GM08714 (cell line): ENCODE measurements around the gene C2orf76.

Source experiments
- H3K4me3 ChIP-seq: fragments of 200-500 bp; sonication (Bioruptor generic); 2 replicates; pipeline ENCODE4 v1.5.1; 2014; ENCODE audit warnings: mild to moderate bottlenecking, low read length, inconsistent platforms
- ZNF274 ChIP-seq: IDR thresholded peaks from 2 replicates; pipeline ENCODE4 v1.6.1; 2012; ENCODE audit warnings: mild to moderate bottlenecking, low read depth, low read length

The C2orf76 gene

DNA sequence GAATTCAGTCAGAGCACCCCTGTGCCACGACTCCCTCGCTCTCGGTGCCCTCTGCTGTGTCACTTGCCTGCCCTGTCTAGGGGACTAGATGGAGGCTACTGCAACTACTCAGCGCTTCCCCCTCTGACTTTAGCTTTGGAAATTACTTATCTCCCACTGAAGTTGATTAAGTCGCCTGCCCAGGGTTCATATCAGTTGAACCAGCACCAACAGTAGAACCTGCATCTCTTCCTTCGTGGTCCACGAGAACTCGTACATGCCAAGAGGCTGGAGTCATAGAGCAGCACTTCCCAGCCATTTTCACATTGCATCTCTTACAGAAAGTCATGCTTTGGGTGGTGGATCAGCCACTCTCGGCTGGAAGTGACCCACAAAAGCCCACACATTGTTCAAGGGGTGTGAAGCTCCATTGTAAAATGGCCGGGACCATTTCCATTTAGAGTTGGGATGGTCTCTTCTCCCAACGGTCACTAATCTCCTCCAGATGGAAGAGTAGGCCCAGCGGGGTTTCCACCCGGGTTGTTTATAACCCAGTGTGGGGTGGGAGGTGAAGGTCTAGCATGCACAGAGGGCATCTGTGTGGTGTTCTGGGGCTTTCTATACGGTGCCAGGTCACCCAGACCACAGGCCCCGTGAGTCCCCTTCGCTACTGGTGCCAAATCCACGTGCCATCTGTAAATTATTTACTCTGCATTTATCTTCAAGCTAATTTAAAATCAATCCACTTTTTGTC is 105.0 kb downstream of the C2orf76 start:
- TF ChIP-seq ZNF274 = no peak
- H3K4me3 ChIP-seq = no peak overlapping the region

DNA sequence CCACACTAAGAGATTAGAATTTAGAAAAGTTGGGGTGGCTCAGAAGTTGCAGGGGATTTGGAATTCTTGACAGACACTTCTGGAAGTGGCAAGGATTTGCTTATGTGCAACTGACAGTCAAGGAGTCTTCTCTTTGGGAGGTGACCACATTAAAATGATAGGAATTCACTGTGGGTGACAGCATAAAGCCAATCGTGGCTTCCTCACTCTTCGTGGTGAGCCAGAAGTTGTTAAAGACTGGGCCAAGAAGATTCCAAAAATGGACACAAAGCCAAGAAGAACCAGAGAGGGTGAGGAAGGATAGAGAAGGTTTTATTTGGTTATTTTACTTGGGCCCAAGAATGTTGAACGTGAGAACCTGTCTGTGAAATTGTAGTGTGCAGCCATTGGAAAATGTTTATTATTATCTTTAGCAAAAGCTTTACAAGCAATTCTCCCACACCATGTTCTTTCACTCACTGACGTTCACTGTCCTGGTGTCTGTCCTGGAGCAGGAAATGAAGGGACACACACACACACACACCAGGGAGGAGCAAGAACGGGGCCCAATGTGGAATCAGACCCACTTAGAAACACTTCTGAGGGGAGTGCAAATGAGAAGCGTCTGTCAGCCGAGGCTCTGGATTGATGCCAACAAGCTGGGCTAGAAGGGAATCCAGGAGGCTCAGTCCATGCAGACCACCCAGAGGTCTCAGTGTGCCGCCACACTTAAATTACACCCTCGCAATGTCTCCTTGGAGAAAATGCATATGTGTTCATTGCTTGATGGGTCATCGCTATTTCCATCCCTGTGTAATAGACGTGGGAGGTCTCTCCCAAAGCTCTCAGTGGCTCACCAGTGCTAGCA is 105.8 kb downstream of the C2orf76 start:
- no peak overlapping the region for H3K4me3 ChIP-seq
- no peak for TF ChIP-seq ZNF274

DNA sequence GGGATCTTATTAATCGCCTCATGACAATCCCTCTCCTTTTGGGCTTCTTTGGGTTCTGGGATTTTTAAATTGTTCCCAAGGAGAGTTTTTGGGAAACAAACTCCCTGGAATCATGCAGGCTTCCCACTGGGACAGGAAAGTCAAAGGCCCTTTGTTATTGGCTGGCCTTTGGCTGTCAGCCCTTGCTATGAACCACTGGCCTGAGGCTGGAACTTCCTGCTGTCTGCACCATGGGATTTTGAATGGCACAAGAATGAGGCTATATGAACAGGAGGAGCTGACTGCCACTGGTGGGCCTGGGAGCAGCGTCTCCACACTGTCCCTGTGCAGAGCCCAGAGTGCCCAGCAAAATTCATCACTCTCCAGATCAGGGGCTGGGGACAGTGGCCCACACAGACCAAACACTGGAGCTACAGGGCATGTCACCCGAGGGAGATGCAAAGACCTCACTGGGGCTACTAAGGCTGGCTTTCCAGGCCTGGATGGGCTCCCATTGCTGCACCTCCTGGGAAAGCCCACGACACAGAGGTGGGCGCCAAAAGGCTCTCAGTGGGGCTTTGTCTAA is 107.3 kb downstream of the C2orf76 start:
- no peak overlapping the region for H3K4me3 ChIP-seq
- TF ChIP-seq ZNF274 = no peak

DNA sequence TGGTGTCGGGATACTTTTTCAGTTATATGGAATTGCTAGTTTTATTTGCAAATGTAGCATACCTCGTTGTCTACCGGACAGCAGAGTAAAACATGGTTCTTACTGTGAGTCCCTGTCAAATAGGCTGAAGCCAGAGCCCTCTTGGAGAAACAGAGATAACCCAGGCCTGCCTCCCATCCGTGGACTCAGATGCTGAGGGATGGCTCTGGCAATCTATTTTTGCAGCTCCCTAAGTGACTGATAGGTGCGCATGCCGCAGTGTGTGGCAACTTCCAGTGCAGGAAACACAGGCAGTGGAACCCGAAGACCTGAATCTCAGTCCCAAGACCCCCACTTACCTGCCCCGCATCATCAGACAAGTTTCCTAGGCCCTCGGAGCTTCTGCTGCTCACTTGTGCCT is 109.4 kb downstream of the C2orf76 start:
- TF ChIP-seq ZNF274 = no peak

DNA sequence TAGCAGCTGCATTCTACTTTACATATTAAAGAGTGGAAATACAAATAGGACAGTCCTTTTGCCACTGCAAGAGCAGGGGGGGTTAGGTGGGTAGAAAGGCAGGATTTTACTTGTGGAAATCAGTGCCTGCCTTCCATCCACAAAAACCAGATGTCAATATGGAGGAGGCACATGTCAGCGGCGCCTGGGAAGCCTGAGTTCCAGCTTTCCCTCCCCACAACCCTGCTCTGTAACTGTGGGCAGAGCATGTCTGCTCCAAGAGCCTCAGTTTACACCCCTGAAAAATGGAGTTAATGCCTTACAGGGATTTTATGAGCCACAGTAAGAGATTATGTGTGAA is 110.1 kb downstream of the C2orf76 start:
- TF ChIP-seq ZNF274 = no peak
- no peak overlapping the region for H3K4me3 ChIP-seq

More for the DNA sequence above, 109.4 kb downstream of the C2orf76 start:
- H3K4me3 ChIP-seq = no peak overlapping the region

DNA sequence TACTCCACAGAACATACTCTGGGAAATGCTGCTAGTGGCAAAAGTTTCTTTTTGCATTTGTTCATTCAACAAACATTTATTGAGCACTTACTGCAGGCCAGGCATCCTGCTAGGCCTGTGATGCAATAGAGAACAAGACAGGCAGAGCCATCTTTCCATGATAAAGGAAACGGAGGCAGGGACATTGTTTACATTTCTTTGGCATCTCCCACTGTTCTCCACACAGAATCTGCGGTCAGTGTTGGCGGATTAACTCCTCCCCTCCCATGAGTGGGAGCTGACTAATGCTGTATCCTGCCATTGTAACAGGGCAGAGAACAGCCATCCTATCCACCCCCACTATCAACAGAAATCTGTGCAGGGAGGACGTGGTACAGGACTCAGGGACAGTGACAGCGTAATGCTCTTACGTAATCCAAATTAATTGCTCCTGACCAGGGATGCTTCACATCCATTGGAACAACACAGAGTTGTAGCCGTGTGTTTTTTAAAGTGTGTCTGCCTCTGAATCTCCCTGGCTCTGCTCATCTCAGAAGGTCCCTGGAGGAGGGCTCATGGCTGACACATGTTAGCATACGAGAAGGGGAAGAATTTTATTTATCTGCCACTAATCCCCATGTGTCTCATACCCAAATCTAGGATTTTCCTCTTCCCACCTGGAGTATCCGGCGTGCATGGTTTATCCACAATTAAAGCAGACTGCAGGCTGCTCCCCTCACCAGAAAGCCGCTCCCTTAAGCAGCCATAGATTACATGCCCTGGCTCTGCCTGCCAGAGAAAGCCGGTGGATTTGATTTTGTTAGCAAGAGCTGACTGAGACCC is 110.7 kb downstream of the C2orf76 start:
- TF ChIP-seq ZNF274 = no peak
- no peak overlapping the region for H3K4me3 ChIP-seq

DNA sequence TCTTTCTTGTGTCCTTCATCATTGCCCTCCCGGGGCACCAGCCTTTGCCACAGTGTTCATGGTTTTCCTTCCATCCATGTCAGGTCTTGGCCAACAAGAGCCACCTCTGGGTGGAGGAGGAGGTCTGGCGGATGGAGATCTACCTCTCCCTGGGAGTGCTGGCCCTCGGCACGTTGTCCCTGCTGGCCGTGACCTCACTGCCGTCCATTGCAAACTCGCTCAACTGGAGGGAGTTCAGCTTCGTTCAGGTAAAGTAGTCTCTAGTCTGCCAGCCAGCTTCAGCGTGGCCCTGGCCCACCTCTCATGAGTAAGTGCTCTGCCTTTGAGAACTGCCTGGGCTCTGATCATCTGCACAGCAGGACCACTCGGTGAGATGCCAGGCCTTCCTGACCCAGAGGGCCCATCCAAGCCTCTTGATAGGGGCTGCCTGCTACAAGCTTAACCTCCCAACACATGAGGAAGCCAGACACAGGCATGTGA is 112.0 kb downstream of the C2orf76 start:
- TF ChIP-seq ZNF274 = no peak
- H3K4me3 ChIP-seq = no peak overlapping the region

DNA sequence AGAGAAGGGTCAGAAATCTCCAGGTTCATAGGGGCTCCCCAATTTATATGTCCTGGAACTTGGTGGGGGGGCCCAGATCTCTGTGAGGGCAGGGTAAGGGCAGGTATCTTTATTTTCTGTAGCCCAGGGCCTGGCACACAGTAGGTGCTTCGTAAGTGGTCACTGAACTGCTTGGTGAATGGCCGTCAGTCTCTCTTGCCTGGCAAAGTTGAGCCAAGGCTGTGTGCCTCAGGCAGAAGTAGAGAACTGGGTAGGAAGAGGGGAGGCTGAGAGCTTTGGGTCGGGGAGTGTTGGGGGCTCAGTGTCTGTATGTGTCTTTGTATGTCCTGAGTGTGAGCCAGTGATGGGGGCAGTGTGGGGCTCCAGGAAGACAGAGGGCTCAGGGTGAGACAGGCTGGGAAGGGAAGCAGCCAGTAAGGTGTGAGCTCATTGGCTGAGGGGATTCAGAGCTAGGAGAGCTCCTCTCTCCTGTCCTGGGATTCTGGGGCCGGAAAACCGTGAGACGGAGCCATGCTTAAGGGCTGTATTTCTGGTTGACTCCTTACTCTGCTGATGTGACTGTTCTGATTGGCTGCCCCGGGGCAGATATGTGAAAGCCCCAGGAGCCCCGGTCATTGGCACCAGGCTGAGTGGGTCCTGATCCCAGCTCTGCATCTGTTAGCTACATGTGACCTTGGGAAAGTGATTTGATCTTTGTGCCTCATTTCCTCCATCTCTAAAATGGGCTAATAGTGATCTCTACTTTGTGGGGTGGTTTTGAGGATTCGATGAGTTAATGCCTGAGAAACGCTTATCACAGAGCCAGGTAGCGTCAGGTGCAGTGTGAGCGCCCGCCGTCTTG is 112.7 kb downstream of the C2orf76 start:
- no peak for TF ChIP-seq ZNF274
- no peak overlapping the region for H3K4me3 ChIP-seq

DNA sequence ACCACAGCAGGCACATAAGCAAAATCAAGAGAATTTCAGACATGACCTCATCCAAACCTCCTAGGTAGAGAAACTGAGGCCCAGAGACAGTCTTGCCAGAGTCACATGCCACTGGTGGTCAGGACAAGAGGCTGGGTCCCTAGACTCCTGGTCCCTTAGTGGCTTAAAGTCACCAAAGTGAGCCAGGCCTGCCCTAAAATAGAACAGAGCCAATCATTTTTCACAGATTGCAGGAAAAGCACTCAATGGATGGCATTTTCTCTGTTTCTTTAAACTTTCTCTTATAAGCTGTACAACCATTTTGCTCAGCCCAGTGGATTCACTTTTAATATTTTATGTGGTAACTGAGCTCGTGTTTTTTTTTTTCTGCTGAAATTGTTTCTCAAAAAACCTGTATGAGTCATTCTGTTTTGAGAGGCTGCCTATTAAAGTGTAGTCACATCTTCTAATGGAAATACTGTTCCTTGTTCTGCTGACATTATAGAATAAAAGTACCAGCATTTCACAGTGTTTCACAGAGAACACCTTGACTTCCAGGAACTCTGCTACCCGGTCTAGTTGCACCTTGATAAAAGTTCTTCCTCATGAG is 113.4 kb downstream of the C2orf76 start:
- TF ChIP-seq ZNF274 = no peak
- H3K4me3 ChIP-seq = no peak overlapping the region
